NCI-H2227 treated with DMSO at 0.1 percent for 48 hours (cell line): ENCODE data around the gene PINK1.

Experiments
- DNase-seq: peaks from one replicate; lab custom pipeline; 2025; lab: John Stamatoyannopoulos, UW

Gene PINK1

GRCh38 chr1:20681999-20682398 is 48.7 kb downstream of the PINK1 start:
- DNase-seq = no peak

- DNase-seq = no peak
Measured at GRCh38 chr1:20682571-20683236, 49.4 kb downstream of the PINK1 start.

- DNase-seq = no peak
Measured at GRCh38 chr1:20683614-20684013, 50.4 kb downstream of the PINK1 start.

GRCh38 chr1:20684050-20684620 is 50.9 kb downstream of the PINK1 start:
- DNase-seq = no peak

GRCh38 chr1:20684651-20685050 is 51.4 kb downstream of the PINK1 start:
- DNase-seq = no peak

GRCh38 chr1:20685099-20685662 is 51.9 kb downstream of the PINK1 start:
- DNase-seq = no peak

- DNase-seq = no peak
Measured at GRCh38 chr1:20685741-20686140, 52.5 kb downstream of the PINK1 start.

- DNase-seq = no peak
Measured at GRCh38 chr1:20686883-20687725, 53.8 kb downstream of the PINK1 start.

- no peak for DNase-seq
Measured at GRCh38 chr1:20689645-20690056, 56.4 kb downstream of the PINK1 start.

- no peak for DNase-seq
Measured at GRCh38 chr1:20691872-20692271, 58.6 kb downstream of the PINK1 start.

- DNase-seq = no peak
Measured at GRCh38 chr1:20693623-20694022, 60.4 kb downstream of the PINK1 start.

GRCh38 chr1:20695515-20695914 is 62.3 kb downstream of the PINK1 start:
- no peak for DNase-seq

- peak; percentile 91 for DNase-seq
Measured at GRCh38 chr1:20696397-20697333, 63.4 kb downstream of the PINK1 start.

- DNase-seq = no peak
Measured at GRCh38 chr1:20697563-20697962, 64.3 kb downstream of the PINK1 start.

- no peak for DNase-seq
Measured at GRCh38 chr1:20698195-20698910, 65.1 kb downstream of the PINK1 start.

GRCh38 chr1:20699558-20699957 is 66.3 kb downstream of the PINK1 start:
- no peak for DNase-seq

GRCh38 chr1:20700636-20701215 is 67.5 kb downstream of the PINK1 start:
- DNase-seq = no peak
